ENCODE measurements around the gene TICRR.

The TICRR gene

GRCh38 chr15:89662893-89663626, 87.8 kb downstream of the TICRR start:
- Mint-ChIP-seq H3K27ac (no peak overlapping the region), H3K4me1 (ENCODE audit: low read depth) (peaks cover 2% of the 10 kb centered on the region), H3K36me3 (ENCODE audit: low read depth) (no peaks in the 10 kb centered on the region), H3K4me3 (no peak overlapping the region), H3K27me3 (ENCODE audit: low read depth) (peaks cover 43% of the 10 kb centered on the region), H3K9me3 (no peaks in the 10 kb centered on the region)
- no peak for DNase-seq (ENCODE audit: low spot score)

DNA sequence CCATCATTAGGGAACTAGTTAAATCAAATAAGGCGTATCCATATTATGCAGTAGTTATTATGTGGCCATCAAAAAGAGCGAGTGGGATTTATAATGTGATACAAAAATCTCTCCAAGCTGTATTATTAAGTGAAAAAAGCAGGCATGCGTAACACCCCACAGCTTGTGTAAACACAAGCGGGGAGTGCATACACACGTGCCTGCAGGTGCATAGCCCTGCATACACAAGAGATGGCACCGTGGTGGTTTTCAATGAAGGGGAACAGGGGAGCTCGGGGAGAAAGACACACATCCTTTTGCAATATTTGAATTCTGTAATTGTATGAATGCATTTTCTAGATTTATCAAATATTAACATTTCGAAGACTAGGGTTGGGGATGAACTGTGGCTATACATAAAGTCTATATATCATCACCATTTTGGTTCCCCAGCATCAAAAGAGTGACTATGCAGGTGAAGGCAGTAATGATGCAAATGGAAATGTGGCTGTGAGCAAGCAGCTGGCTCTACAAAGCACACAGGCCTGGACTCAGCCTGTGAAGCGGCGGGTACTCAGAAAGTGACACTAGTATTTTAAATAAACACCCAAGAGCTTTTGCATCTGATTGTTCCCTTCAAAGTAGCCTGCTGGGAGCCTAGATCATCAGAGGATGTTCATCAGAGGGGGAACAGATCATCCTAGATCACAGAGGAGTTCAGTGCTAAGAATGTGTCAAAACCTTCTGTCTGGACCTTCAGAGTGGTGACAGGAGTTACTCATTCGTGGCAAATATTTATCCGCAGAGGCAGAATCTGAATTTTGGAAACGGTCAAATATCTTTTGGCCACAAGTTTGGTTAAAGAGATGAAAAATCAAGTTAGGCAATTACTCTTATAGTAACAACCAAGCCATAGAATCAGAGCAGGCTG, 89.4 kb downstream of the TICRR start:
- H3K27ac Mint-ChIP-seq: no peak overlapping the region
- H3K4me1 Mint-ChIP-seq (ENCODE audit: low read depth): peaks cover 2% of the 10 kb centered on the region
- peak overlapping the region; percentile 67 for H3K4me3 Mint-ChIP-seq
- no peaks in the 10 kb centered on the region for H3K36me3 Mint-ChIP-seq (ENCODE audit: low read depth)
- DNase-seq (ENCODE audit: low spot score): no peak
- H3K9me3 Mint-ChIP-seq: no peaks in the 10 kb centered on the region
- peaks cover 37% of the 10 kb centered on the region for H3K27me3 Mint-ChIP-seq (ENCODE audit: low read depth)

- no peaks in the 10 kb centered on the region for H3K9me3 Mint-ChIP-seq
- H3K27ac Mint-ChIP-seq: no peak overlapping the region
- peak overlapping the region; percentile 15 for H3K4me3 Mint-ChIP-seq
- peak; percentile 29 for DNase-seq (ENCODE audit: low spot score)
- H3K4me1 Mint-ChIP-seq (ENCODE audit: low read depth): peaks cover 2% of the 10 kb centered on the region
- peaks cover 30% of the 10 kb centered on the region for H3K27me3 Mint-ChIP-seq (ENCODE audit: low read depth)
- no peaks in the 10 kb centered on the region for H3K36me3 Mint-ChIP-seq (ENCODE audit: low read depth)
These were observed 90.3 kb downstream of the TICRR start for GRCh38 chr15:89665449-89666181.

GRCh38 chr15:89666184-89666857, 91.1 kb downstream of the TICRR start:
- Mint-ChIP-seq H3K27ac (no peak overlapping the region), H3K9me3 (no peaks in the 10 kb centered on the region), H3K36me3 (ENCODE audit: low read depth) (no peaks in the 10 kb centered on the region), H3K4me3 (peak overlapping the region; percentile 15), H3K27me3 (ENCODE audit: low read depth) (peaks cover 26% of the 10 kb centered on the region), H3K4me1 (ENCODE audit: low read depth) (peaks cover 2% of the 10 kb centered on the region)
- no peak for DNase-seq (ENCODE audit: low spot score)

DNA sequence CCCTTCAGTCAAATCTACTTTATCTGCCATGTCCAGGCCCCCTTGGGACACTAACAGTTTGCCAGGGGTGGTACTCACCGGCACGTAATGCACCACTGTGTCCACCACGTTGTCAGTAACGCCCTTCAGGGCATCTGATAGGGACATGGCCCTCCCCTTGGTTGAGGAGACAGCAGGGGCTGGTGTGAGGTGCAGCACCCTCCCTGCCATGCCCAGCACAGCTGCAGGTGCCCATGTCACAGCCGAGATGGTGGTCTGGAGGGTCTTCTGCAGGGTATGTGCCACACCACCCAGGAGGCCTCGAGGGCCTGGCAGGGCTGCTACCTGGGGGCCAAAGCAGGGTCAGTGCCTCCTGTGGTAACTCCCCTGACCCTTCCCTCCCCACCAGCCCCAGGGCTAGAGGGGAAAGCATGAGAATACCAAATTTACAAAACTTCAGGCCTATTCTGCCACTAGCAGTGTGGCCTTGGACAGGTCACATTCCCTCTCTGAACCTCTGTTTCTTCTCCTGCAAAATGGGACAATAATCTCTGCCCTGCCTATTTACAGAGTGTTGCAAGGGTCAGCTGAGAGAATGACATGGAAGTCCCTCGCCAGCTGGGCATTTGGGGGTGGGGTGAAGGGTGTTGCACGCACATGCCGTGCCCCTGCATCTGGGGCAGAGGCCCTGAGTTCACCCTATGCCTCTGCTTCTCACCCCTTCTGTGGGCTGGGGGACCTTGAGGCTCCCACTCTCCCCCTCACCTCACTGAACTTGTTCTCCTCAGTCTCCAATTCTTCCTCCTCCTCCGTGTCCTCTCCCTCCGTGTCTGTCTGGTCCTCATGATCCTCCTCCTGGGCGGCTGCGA, 91.8 kb downstream of the TICRR start:
- peaks cover 22% of the 10 kb centered on the region for H3K27me3 Mint-ChIP-seq (ENCODE audit: low read depth)
- no peak overlapping the region for H3K27ac Mint-ChIP-seq
- no peak for DNase-seq (ENCODE audit: low spot score)
- peaks cover 2% of the 10 kb centered on the region for H3K4me1 Mint-ChIP-seq (ENCODE audit: low read depth)
- H3K36me3 Mint-ChIP-seq (ENCODE audit: low read depth): no peaks in the 10 kb centered on the region
- H3K4me3 Mint-ChIP-seq: peak overlapping the region; percentile 12
- no peaks in the 10 kb centered on the region for H3K9me3 Mint-ChIP-seq

DNA sequence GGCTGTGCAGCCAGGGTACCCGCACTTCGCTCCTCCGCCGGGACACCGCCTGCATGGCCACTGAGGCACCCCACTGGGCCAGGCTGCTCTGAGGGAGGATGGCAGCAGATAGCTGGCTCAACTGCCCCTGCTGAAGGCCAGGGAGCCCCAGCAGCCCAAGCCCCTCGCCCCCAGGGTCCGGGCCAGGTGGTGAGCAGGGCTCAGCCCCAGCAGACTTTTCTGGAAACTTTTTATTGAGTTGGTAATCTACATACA, 92.4 kb downstream of the TICRR start:
- H3K27me3 Mint-ChIP-seq (ENCODE audit: low read depth): peaks cover 18% of the 10 kb centered on the region
- H3K4me1 Mint-ChIP-seq (ENCODE audit: low read depth): peaks cover 2% of the 10 kb centered on the region
- H3K9me3 Mint-ChIP-seq: no peaks in the 10 kb centered on the region
- H3K27ac Mint-ChIP-seq: no peak overlapping the region
- DNase-seq (ENCODE audit: low spot score): no peak
- H3K4me3 Mint-ChIP-seq: peak overlapping the region; percentile 12
- H3K36me3 Mint-ChIP-seq (ENCODE audit: low read depth): no peaks in the 10 kb centered on the region

DNA sequence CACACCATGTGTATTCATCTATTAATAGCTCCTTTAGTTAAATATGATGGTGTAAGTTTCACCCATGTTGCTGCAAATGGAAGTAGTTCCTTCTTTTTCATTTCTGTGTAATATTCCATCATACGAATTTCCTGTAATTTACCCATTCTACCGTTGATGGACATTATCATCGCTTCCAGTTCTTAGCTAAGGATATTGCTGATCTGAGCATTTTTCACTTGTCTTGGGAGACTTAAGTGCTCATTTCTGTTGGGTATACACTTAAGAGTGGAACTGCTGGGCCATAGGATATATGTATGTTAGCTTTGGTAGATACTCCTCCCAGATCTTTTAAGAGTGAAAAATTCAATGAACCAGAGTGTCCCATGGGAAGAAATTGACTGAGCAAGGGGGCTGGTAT, 92.9 kb downstream of the TICRR start:
- H3K4me1 Mint-ChIP-seq (ENCODE audit: low read depth): peaks cover 2% of the 10 kb centered on the region
- no peaks in the 10 kb centered on the region for H3K36me3 Mint-ChIP-seq (ENCODE audit: low read depth)
- no peaks in the 10 kb centered on the region for H3K9me3 Mint-ChIP-seq
- no peak for DNase-seq (ENCODE audit: low spot score)
- no peak overlapping the region for H3K27ac Mint-ChIP-seq
- peaks cover 17% of the 10 kb centered on the region for H3K27me3 Mint-ChIP-seq (ENCODE audit: low read depth)
- no peak overlapping the region for H3K4me3 Mint-ChIP-seq

- no peak overlapping the region for H3K27ac Mint-ChIP-seq
- no peaks in the 10 kb centered on the region for H3K9me3 Mint-ChIP-seq
- H3K4me1 Mint-ChIP-seq (ENCODE audit: low read depth): peaks cover 2% of the 10 kb centered on the region
- H3K27me3 Mint-ChIP-seq (ENCODE audit: low read depth): peaks cover 15% of the 10 kb centered on the region
- no peak for DNase-seq (ENCODE audit: low spot score)
- H3K4me3 Mint-ChIP-seq: no peak overlapping the region
- H3K36me3 Mint-ChIP-seq (ENCODE audit: low read depth): no peaks in the 10 kb centered on the region
These were observed 94.1 kb downstream of the TICRR start for GRCh38 chr15:89669309-89669865.

GRCh38 chr15:89669941-89670340, 94.7 kb downstream of the TICRR start:
- Mint-ChIP-seq H3K4me1 (ENCODE audit: low read depth) (peaks cover under 1% of the 10 kb centered on the region), H3K27me3 (ENCODE audit: low read depth) (peaks cover 10% of the 10 kb centered on the region), H3K36me3 (ENCODE audit: low read depth) (no peaks in the 10 kb centered on the region), H3K4me3 (no peak overlapping the region), H3K9me3 (no peaks in the 10 kb centered on the region), H3K27ac (no peak overlapping the region)
- no peak for DNase-seq (ENCODE audit: low spot score)

DNA sequence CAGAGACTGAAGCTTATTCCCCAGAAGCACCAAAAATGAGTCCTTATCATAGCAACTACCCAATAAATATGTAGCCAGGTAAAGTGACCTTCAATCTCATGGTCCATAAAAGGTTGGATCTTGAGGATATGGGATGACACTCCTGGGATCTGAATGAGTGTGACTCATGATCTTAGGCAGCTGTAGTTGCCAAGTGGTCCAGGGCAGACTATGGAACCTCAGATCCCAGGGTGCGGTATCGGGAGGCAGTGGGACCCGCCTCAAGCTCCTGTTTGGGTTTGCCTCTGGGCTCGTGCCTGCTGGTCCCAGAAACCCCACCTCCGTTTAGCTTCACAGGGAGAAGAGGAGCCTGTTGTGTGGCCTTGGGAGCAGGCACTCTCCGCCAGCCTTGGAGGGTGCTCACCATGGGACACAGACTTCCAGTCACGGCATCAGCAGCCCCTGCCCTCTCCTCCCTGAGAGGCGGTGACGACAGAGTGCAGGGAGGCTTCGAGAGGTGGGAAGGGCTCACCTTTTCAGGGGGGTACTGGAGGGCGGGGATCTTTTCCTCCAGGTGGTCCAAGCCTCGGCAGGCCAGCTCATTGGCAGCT, 95.8 kb downstream of the TICRR start:
- H3K4me3 Mint-ChIP-seq: no peak overlapping the region
- no peaks in the 10 kb centered on the region for H3K36me3 Mint-ChIP-seq (ENCODE audit: low read depth)
- H3K9me3 Mint-ChIP-seq: no peaks in the 10 kb centered on the region
- DNase-seq (ENCODE audit: low spot score): no peak
- no peaks in the 10 kb centered on the region for H3K4me1 Mint-ChIP-seq (ENCODE audit: low read depth)
- peaks cover 8% of the 10 kb centered on the region for H3K27me3 Mint-ChIP-seq (ENCODE audit: low read depth)
- H3K27ac Mint-ChIP-seq: no peak overlapping the region

DNA sequence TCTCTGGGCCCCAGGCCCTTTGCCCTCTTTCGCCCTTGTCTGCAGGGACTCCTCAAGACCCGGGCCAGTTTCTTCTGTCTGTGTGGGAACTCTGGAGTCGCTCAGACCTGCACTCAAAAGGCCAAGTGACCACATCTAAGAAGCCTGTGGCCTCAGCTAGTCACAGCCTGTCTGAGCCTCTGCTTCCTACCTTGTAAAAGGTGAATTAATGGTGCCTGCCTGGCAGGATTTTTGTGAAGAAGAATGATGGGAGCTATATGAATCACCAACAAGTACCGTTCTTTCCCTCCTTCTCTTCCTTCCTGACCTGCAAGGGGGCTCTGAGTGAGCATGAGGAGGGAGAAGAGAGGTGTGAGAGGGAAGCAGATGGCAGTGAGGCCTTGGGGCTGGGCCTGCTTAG, 96.4 kb downstream of the TICRR start:
- Mint-ChIP-seq H3K27ac (no peak overlapping the region), H3K27me3 (ENCODE audit: low read depth) (peaks cover 5% of the 10 kb centered on the region), H3K9me3 (no peaks in the 10 kb centered on the region), H3K4me1 (ENCODE audit: low read depth) (no peaks in the 10 kb centered on the region), H3K4me3 (no peak overlapping the region), H3K36me3 (ENCODE audit: low read depth) (no peaks in the 10 kb centered on the region)
- no peak for DNase-seq (ENCODE audit: low spot score)

DNA sequence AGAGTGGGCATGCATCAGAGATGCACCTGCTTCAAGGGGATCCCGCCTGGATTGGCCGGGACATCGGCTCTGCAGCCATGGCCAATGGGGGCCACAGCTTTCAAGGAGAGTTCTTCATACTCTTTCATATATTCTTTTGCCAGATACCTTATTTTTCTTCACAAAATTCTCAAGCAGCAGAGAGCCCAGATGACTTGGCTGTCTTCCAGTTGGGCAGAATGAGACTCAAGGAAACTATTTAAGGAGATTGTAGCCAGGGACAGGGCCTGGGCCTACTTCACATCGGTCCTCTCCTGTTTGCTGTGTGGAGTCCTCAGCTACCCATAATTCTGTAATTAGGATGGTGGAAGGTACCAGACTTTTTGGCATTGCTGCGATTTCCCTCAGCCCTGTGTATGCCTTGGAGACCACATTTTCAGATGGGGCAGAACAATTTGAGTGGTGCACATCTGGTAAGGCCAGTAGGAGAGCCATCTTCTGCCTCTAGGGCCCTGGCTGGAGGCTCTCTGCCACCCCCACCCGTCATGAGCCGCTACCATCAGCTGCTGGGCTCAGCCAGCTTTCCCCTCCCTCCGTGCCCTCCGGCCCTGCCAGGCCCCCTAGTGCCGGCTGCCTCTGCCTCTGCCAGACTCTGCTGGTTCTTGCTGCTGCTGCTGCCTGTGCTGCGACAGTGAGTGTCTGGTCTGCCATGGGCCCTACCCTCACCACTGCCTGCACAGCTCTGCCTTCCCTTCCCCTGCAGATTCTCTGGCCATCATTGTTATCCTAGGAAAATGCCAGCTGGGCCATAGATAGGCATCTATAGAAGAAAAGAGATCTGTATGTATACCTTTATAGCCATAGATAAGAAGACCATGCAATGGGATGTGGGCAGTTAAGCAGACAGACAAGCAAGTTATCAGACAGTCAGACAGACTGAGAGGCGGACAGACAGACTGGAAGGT, 97.2 kb downstream of the TICRR start:
- Mint-ChIP-seq H3K36me3 (ENCODE audit: low read depth) (no peaks in the 10 kb centered on the region), H3K27me3 (ENCODE audit: low read depth) (peaks cover 7% of the 10 kb centered on the region), H3K27ac (no peak overlapping the region), H3K4me3 (no peak overlapping the region), H3K4me1 (ENCODE audit: low read depth) (no peaks in the 10 kb centered on the region), H3K9me3 (no peaks in the 10 kb centered on the region)
- no peak for DNase-seq (ENCODE audit: low spot score)

Data from T-helper 2 cell treated with Interferon-gamma antibody and Interleukin-4, amounts not matched to agents 5 μg/mL and 100 μg/mL, for 36 hours (primary cell).